ENCODE results near the gene JAM3.
A peak's percentile ranks its signal among the peaks of the same experiment; 100 is the strongest.

The JAM3 gene

GRCh38 chr11:134142536-134142935 is 73.7 kb downstream of the JAM3 start:
- DNase-seq (ENCODE audit: low spot score), result no peak

GRCh38 chr11:134143801-134144200 is 74.9 kb downstream of the JAM3 start:
- DNase-seq (ENCODE audit: low spot score), result no peak

- DNase-seq (ENCODE audit: low spot score), result no peak
These were observed 75.9 kb downstream of the JAM3 start for GRCh38 chr11:134144744-134145143.

GRCh38 chr11:134145715-134146114 is 76.8 kb downstream of the JAM3 start:
- DNase-seq (ENCODE audit: low spot score), result no peak

GRCh38 chr11:134146598-134146997 is 77.7 kb downstream of the JAM3 start:
- no peak for DNase-seq (ENCODE audit: low spot score)

- DNase-seq (ENCODE audit: low spot score), result no peak
These were observed 80.5 kb downstream of the JAM3 start for GRCh38 chr11:134149371-134149770.

- no peak for DNase-seq (ENCODE audit: low spot score)
These were observed 81.5 kb downstream of the JAM3 start for GRCh38 chr11:134150195-134150903.

GRCh38 chr11:134151083-134151747 is 82.3 kb downstream of the JAM3 start:
- no peak for DNase-seq (ENCODE audit: low spot score)

- no peak for DNase-seq (ENCODE audit: low spot score)
These were observed 83.8 kb downstream of the JAM3 start for GRCh38 chr11:134152696-134153095.

GRCh38 chr11:134153147-134153905 is 84.5 kb downstream of the JAM3 start:
- DNase-seq (ENCODE audit: low spot score), result no peak

GRCh38 chr11:134154441-134154840 is 85.6 kb downstream of the JAM3 start:
- no peak for DNase-seq (ENCODE audit: low spot score)

- DNase-seq (ENCODE audit: low spot score), result no peak
These were observed 86.6 kb downstream of the JAM3 start for GRCh38 chr11:134155456-134155855.

GRCh38 chr11:134155946-134156865 is 87.3 kb downstream of the JAM3 start:
- no peak for DNase-seq (ENCODE audit: low spot score)

GRCh38 chr11:134157451-134157850 is 88.6 kb downstream of the JAM3 start:
- DNase-seq (ENCODE audit: low spot score), result no peak

GRCh38 chr11:134158023-134158422 is 89.2 kb downstream of the JAM3 start:
- DNase-seq (ENCODE audit: low spot score), result no peak

- DNase-seq (ENCODE audit: low spot score), result no peak
These were observed 90.8 kb downstream of the JAM3 start for GRCh38 chr11:134159652-134160051.

GRCh38 chr11:134164490-134165370 is 95.9 kb downstream of the JAM3 start:
- peak; percentile 80 for DNase-seq (ENCODE audit: low spot score)

GRCh38 chr11:134170177-134170918 is 101.5 kb downstream of the JAM3 start:
- DNase-seq (ENCODE audit: low spot score), result no peak

- DNase-seq (ENCODE audit: low spot score), result no peak
These were observed 102.0 kb downstream of the JAM3 start for GRCh38 chr11:134170919-134171281.

GRCh38 chr11:134171951-134172350 is 103.1 kb downstream of the JAM3 start:
- DNase-seq (ENCODE audit: low spot score), result no peak
